Activated CD8-positive, alpha-beta memory T cell treated with anti-CD3 and anti-CD28 coated beads for 36 hours (primary cell): ENCODE data around the gene APOBEC3A. TPM values are rescaled to one million over a fixed set of nuclear protein-coding genes. Genes with fewer than 3 reads are reported as not detected.

Source experiments
- CTCF ChIA-PET: fragments of 350-600 bp; sonication (Branson Sonifier 250); formaldehyde crosslinking; loops from one replicate; lab custom pipeline; 2021; ENCODE audit warnings: antibody characterized with exemption; lab: Charles Lee
- POLR2A ChIA-PET: fragments of 350-600 bp; sonication (Branson Sonifier 250); formaldehyde crosslinking; loops from one replicate; lab custom pipeline; 2021; ENCODE audit warnings: antibody characterized with exemption; lab: Charles Lee
- total RNA-seq, 2 experiments: library from RNA; stranded (reverse); gene quantifications; one replicate each; pipeline ENCODE4 v1.2.3, GENCODE V29; 2021

APOBEC3A gene
- total RNA-seq = not detected

- POLR2A ChIA-PET = no interaction called here
- CTCF ChIA-PET = no interaction called here
Observed at GRCh38 chr22:38957046-38957770, at the start of gene APOBEC3A. Gene APOBEC3A, plus strand, starts transcription at chr22:38957609. Its CDS starts 83 bp downstream, at chr22:38957692.

GRCh38 chr22:38907767-38908166, 49.6 kb upstream of the APOBEC3A start:
- POLR2A ChIA-PET = no interaction called here

GRCh38 chr22:38911434-38911833, 46.0 kb upstream of the APOBEC3A start:
- CTCF ChIA-PET = interaction anchor here (1.2 kb wide), 1 partner anchor 41 kb away, joined by 3 read pairs; no protein-coding TSS in a partner anchor
- POLR2A ChIA-PET = no interaction called here

More at GRCh38 chr22:38907767-38908166, 49.6 kb upstream of the APOBEC3A start:
- CTCF ChIA-PET = no interaction called here

GRCh38 chr22:38919631-38920190, 37.7 kb upstream of the APOBEC3A start:
- POLR2A ChIA-PET = no interaction called here
- CTCF ChIA-PET = interaction anchor here (1.0 kb wide), 1 partner anchor 54 kb away, joined by 4 read pairs; no protein-coding TSS in a partner anchor

GRCh38 chr22:38921120-38921519, 36.3 kb upstream of the APOBEC3A start:
- CTCF ChIA-PET = interaction anchor here (1.1 kb wide), 1 partner anchor 20 kb away, joined by 3 read pairs; no protein-coding TSS in a partner anchor
- POLR2A ChIA-PET = no interaction called here

GRCh38 chr22:38921806-38922205, 35.6 kb upstream of the APOBEC3A start:
- CTCF ChIA-PET = interaction anchor here (1.1 kb wide), 1 partner anchor 52 kb away, joined by 4 read pairs; no protein-coding TSS in a partner anchor

GRCh38 chr22:38923463-38924346, 33.7 kb upstream of the APOBEC3A start:
- ChIA-PET POLR2A (no interaction called here), CTCF (no interaction called here)

More at GRCh38 chr22:38921806-38922205, 35.6 kb upstream of the APOBEC3A start:
- POLR2A ChIA-PET = no interaction called here

- POLR2A ChIA-PET = interaction anchor here (0.8 kb wide), 1 partner anchor 53 kb away, joined by 3 read pairs; no protein-coding TSS in a partner anchor
- CTCF ChIA-PET = no interaction called here
Observed at GRCh38 chr22:38924347-38924952, 33.0 kb upstream of the APOBEC3A start.

GRCh38 chr22:38925571-38926041, 31.8 kb upstream of the APOBEC3A start:
- ChIA-PET POLR2A (no interaction called here), CTCF (interaction anchor here (1.0 kb wide), 1 partner anchor 77 kb away, joined by 3 read pairs; no protein-coding TSS in a partner anchor)

- ChIA-PET CTCF (interaction anchor here (0.6 to 1.8 kb wide), 6 partner anchors 12 to 264 kb away, joined by 3 to 9 read pairs (median 3); no protein-coding TSS in a partner anchor), POLR2A (no interaction called here)
Observed at GRCh38 chr22:38927033-38927781, 30.2 kb upstream of the APOBEC3A start.

GRCh38 chr22:38930512-38930911, 26.9 kb upstream of the APOBEC3A start:
- ChIA-PET CTCF (no interaction called here), POLR2A (no interaction called here)

GRCh38 chr22:38935023-38935422, 22.4 kb upstream of the APOBEC3A start:
- ChIA-PET POLR2A (interaction anchor here (0.7 kb wide), 1 partner anchor 185 kb away, joined by 3 read pairs; no protein-coding TSS in a partner anchor), CTCF (no interaction called here)

GRCh38 chr22:38935616-38936015, 21.8 kb upstream of the APOBEC3A start:
- POLR2A ChIA-PET = no interaction called here
- CTCF ChIA-PET = no interaction called here

- ChIA-PET CTCF (no interaction called here), POLR2A (no interaction called here)
Observed at GRCh38 chr22:38936562-38936961, 20.8 kb upstream of the APOBEC3A start.

GRCh38 chr22:38937036-38937435, 20.4 kb upstream of the APOBEC3A start:
- ChIA-PET POLR2A (no interaction called here), CTCF (no interaction called here)

GRCh38 chr22:38937541-38937940, 19.9 kb upstream of the APOBEC3A start:
- POLR2A ChIA-PET = no interaction called here
- CTCF ChIA-PET = no interaction called here

GRCh38 chr22:38938221-38938620, 19.2 kb upstream of the APOBEC3A start:
- ChIA-PET POLR2A (no interaction called here), CTCF (no interaction called here)

GRCh38 chr22:38938925-38939324, 18.5 kb upstream of the APOBEC3A start:
- POLR2A ChIA-PET = no interaction called here
- CTCF ChIA-PET = interaction anchor here (0.5 to 1.2 kb wide), 4 partner anchors 11 to 474 kb away, joined by 3 to 4 read pairs (median 3); no protein-coding TSS in a partner anchor
